BJ (cell line): ENCODE measurements around the gene PRR36. TPM values are rescaled to one million over a fixed set of nuclear protein-coding genes. Genes with fewer than 3 reads are reported as not detected.

Source experiments
- CTCF ChIA-PET: fragments of 350-600 bp; formaldehyde crosslinking; extraction: SDS; loops from one replicate; lab custom pipeline; 2021; ENCODE audit warnings: antibody characterized with exemption, inconsistent platforms; lab: Yijun Ruan, JAX
- POLR2A ChIA-PET: fragments of 300-600 bp; sonication (Branson Sonifier 250); formaldehyde crosslinking; extraction: SDS; loops from one replicate; lab custom pipeline; 2021; ENCODE audit warnings: antibody characterized with exemption; lab: Charles Lee
- DNase-seq: peaks from one replicate; pipeline ENCODE4 v3.0.0-alpha.2; 2011; ENCODE audit warnings: low read depth
- H3K27me3 ChIP-seq: 2 replicates; pipeline ENCODE4 v1.6.0; 2011; ENCODE audit warnings: low read length; ENCODE audit not compliant: control insufficient read depth, insufficient read depth
- H3K36me3 ChIP-seq: 2 replicates; pipeline ENCODE4 v1.5.1; 2011; ENCODE audit warnings: low read length; ENCODE audit not compliant: control insufficient read depth, insufficient read depth
- H3K4me3 ChIP-seq: 2 replicates; pipeline ENCODE4 v1.5.1; 2011; ENCODE audit warnings: low read depth, mild to moderate bottlenecking, control low read depth, low read length
- polyA plus RNA-seq: library from polyadenylated mRNA; depleted of rRNA; stranded (reverse); fragments of >200 nt; gene quantifications from 2 replicates; pipeline ENCODE4 v1.2.3, GENCODE V29; 2011
- TF ChIP-seq, protein P1 (sequence below): IDR thresholded peaks from 2 replicates; pipeline ENCODE4 v1.5.1; 2011; ENCODE audit warnings: low read depth, mild to moderate bottlenecking, control low read depth, inconsistent platforms, low read length, moderate library complexity; ENCODE audit not compliant: insufficient read depth

Gene PRR36
- polyA plus RNA-seq, 1 experiment, result not detected

- DNase-seq, result no peak
- ChIA-PET POLR2A (no interaction called here), CTCF (interaction anchor here (0.8 to 2.8 kb wide), 3 partner anchors 11 to 25 kb away, joined by 3 to 13 read pairs (median 6); no protein-coding TSS in a partner anchor)
- TF ChIP-seq, protein P1, sequence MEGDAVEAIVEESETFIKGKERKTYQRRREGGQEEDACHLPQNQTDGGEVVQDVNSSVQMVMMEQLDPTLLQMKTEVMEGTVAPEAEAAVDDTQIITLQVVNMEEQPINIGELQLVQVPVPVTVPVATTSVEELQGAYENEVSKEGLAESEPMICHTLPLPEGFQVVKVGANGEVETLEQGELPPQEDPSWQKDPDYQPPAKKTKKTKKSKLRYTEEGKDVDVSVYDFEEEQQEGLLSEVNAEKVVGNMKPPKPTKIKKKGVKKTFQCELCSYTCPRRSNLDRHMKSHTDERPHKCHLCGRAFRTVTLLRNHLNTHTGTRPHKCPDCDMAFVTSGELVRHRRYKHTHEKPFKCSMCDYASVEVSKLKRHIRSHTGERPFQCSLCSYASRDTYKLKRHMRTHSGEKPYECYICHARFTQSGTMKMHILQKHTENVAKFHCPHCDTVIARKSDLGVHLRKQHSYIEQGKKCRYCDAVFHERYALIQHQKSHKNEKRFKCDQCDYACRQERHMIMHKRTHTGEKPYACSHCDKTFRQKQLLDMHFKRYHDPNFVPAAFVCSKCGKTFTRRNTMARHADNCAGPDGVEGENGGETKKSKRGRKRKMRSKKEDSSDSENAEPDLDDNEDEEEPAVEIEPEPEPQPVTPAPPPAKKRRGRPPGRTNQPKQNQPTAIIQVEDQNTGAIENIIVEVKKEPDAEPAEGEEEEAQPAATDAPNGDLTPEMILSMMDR, result no peak
- no peaks in the 10 kb centered on the region for H3K27me3 ChIP-seq
- H3K36me3 ChIP-seq, result no peaks in the 10 kb centered on the region; the same call in 1 of the 2 replicates
- H3K4me3 ChIP-seq, result no peak overlapping the region
Observed at GRCh38 chr19:7856679-7857663, 17.2 kb downstream of the PRR36 start.

DNA sequence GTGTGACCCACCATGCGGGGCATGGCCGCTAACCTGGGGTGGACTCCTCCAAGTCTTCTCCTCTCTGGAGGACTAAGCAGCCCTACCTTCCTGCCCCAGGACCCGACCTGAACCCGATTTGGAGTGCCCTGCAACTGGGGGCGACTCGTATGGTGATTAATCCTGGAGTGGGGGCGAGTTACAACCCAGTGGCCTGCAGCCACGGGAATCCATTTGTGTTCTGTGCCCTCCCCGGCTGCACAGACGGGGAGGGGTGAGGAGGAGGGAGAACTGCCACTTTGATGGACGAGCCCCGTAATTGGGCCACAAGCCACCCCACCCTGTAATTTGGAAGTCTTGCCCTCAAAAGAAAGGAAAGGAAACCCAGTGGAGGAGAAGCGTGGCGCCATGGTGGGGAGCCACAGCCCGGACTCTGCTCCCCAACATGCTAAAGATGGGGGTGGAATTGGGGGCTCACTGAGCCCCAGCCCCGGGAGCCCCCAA is 18.0 kb downstream of the PRR36 start:
- TF ChIP-seq, protein P1, result no peak
- CTCF ChIA-PET, result no interaction called here
- Histone ChIP-seq H3K27me3 (no peaks in the 10 kb centered on the region), H3K4me3 (no peak overlapping the region), H3K36me3 (no peaks in the 10 kb centered on the region; the same call in 1 of the 2 replicates)
- POLR2A ChIA-PET, result no interaction called here
- no peak for DNase-seq

GRCh38 chr19:7855426-7856108 is 18.6 kb downstream of the PRR36 start:
- CTCF ChIA-PET, result interaction anchor here (3.1 kb wide), 1 partner anchor 14 kb away, joined by 19 read pairs; no protein-coding TSS in a partner anchor
- POLR2A ChIA-PET, result no interaction called here
- Histone ChIP-seq H3K36me3 (no peaks in the 10 kb centered on the region; the same call in 1 of the 2 replicates), H3K27me3 (no peaks in the 10 kb centered on the region), H3K4me3 (no peak overlapping the region)
- TF ChIP-seq, protein P1, result no peak
- no peak for DNase-seq

DNA sequence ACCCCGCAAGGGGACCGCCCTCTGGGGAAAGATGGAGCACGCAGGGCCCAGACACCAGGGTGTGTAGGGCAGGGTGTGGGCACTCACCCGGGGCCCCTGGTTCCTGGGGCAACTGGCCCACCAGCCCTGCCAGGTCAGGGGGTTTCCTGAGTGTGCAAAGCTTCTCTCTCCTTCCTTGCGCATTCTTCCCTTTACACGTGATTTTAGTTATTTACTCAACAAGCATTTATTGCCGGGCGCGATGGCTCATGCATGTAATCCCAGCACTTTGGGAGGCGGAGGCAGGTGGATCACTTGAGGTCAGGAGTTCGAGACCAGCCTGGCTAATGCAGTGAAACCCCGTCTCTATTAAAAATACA is 20.4 kb downstream of the PRR36 start:
- DNase-seq, result no peak
- POLR2A ChIA-PET, result no interaction called here
- TF ChIP-seq, protein P1, result no peak

More for the DNA sequence above, 20.4 kb downstream of the PRR36 start:
- Histone ChIP-seq H3K4me3 (no peak overlapping the region), H3K36me3 (no peaks in the 10 kb centered on the region), H3K27me3 (no peaks in the 10 kb centered on the region)
- CTCF ChIA-PET, result interaction anchor here (0.6 to 3.9 kb wide), 12 partner anchors 11 to 354 kb away, joined by 3 to 29 read pairs (median 6); partner anchors contain the start of genes LRRC8E, SNAPC2 and TIMM44
